Prostate gland (tissue), 2 donors: Measurements from ENCODE around the gene GUCY1A2. TPM values are rescaled to one million over a fixed set of nuclear protein-coding genes. Genes with fewer than 3 reads are reported as not detected.

ENCODE experiments used
- DNase-seq: peaks from one replicate; pipeline ENCODE4 v3.0.0-alpha.2; 2019; ENCODE audit warnings: low spot score
- H3K27ac ChIP-seq, 2 donors: fragments of 200-600 bp; sonication (generic); 2 replicates each; pipeline ENCODE4 v1.5.1; 2017 to 2019
- H3K27me3 ChIP-seq: fragments of 200-600 bp; sonication (generic); replicated peaks from 2 replicates; pipeline ENCODE4 v1.5.1; 2019; ENCODE audit not compliant: insufficient read depth
- H3K36me3 ChIP-seq, 2 donors: fragments of 200-600 bp; sonication (generic); 1 replicate in 1 of 2; 2 replicates in 1 of 2; pipeline versions ENCODE4 v1.5.1 to v1.8.1; 2017 to 2019
- H3K4me1 ChIP-seq: fragments of 200-600 bp; sonication (generic); replicated peaks from 2 replicates; pipeline ENCODE4 v1.5.1; 2019
- H3K4me3 ChIP-seq, 2 donors: fragments of 200-600 bp; sonication (generic); 2 replicates each; pipeline ENCODE4 v1.5.1; 2017 to 2019
- H3K9me3 ChIP-seq: fragments of 200-600 bp; sonication (generic); 2 replicates; pipeline ENCODE4 v1.5.1; 2017
- CTCF ChIP-seq, 4 experiments: fragments of 200-600 bp in 2 of 4; fragments of 450-650 bp in 2 of 4; sonication (generic) in 2 of 4; IDR thresholded peaks; 1 replicate in 3 of 4; 2 replicates in 1 of 4; pipeline ENCODE4 v1.5.1; 2016 to 2019; ENCODE audit warnings: antibody characterized with exemption in 4 of 4, mild to moderate bottlenecking in 2 of 4, moderate library complexity in 2 of 4
- POLR2A ChIP-seq: fragments of 450-650 bp; IDR thresholded peaks from one replicate; pipeline ENCODE4 v1.6.1; 2016; ENCODE audit warnings: antibody characterized with exemption, mild to moderate bottlenecking
- POLR2AphosphoS5 ChIP-seq: sonication (generic); formaldehyde crosslinking; IDR thresholded peaks from one replicate; pipeline ENCODE4 v1.6.1; 2017; ENCODE audit warnings: antibody characterized with exemption
- WGBS: methylation state at CpG from one replicate; pipeline ENCODE4 v1.1.5; 2018; 5-methylcytosine and 5-hydroxymethylcytosine counted together
- intact Hi-C: fragments of 100-400 bp; cut with DNase I; formaldehyde crosslinking; loops from one replicate; pipeline ENCODE4 v1.14.2; 2022
- total RNA-seq, 2 donors: library from RNA; depleted of rRNA; stranded (reverse); fragments of >200 nt; gene quantifications; one replicate each; pipeline ENCODE4 v1.1.0, GENCODE V29; 2016

GUCY1A2 gene
- total RNA-seq, 2 donors from 2014 or later = 1.2 to 15.3 TPM

- Histone ChIP-seq H3K4me1 (no peaks in the 10 kb centered on the region), H3K27me3 (no peaks in the 10 kb centered on the region), H3K36me3 (no peaks in the 10 kb centered on the region), H3K9me3 (no peaks in the 10 kb centered on the region), H3K27ac (no peak overlapping the region), H3K4me3 (no peak overlapping the region)
- intact Hi-C loops = loop anchor here (5.0 kb wide), 3 partner anchors 38 to 783 kb away; no protein-coding TSS in a partner anchor
- no peak for DNase-seq
- TF ChIP-seq CTCF (IDR thresholded peaks at IDR 0.05) = no peak
- TF ChIP-seq POLR2A = no peak
- no peak for TF ChIP-seq POLR2AphosphoS5
- 51% methylated on average over 1 of the region's 1 CpG for WGBS
These were observed 3.4 kb downstream of the GUCY1A2 start for GRCh38 chr11:107014871-107015270.

GRCh38 chr11:107011977-107012376, 6.3 kb downstream of the GUCY1A2 start:
- no peaks in the 10 kb centered on the region for H3K36me3 ChIP-seq
- no peaks in the 10 kb centered on the region for H3K27me3 ChIP-seq
- intact Hi-C loops = no loop called here
- no peak overlapping the region for H3K27ac ChIP-seq
- TF ChIP-seq CTCF (IDR thresholded peaks at IDR 0.05) (no peak), POLR2AphosphoS5 (no peak), POLR2A (no peak)
- no peaks in the 10 kb centered on the region for H3K9me3 ChIP-seq
- no peak overlapping the region for H3K4me3 ChIP-seq
- no peak for DNase-seq
- WGBS = 33% methylated on average over 2 of the region's 2 CpGs
- no peaks in the 10 kb centered on the region for H3K4me1 ChIP-seq

GRCh38 chr11:107009190-107009589, 9.1 kb downstream of the GUCY1A2 start:
- Histone ChIP-seq H3K4me1 (no peaks in the 10 kb centered on the region), H3K27ac (no peak overlapping the region), H3K27me3 (no peaks in the 10 kb centered on the region), H3K36me3 (no peaks in the 10 kb centered on the region), H3K4me3 (no peak overlapping the region), H3K9me3 (no peaks in the 10 kb centered on the region)
- WGBS = 100% methylated on average over 1 of the region's 1 CpG
- TF ChIP-seq POLR2AphosphoS5 = no peak
- no peak for TF ChIP-seq POLR2A
- TF ChIP-seq CTCF (IDR thresholded peaks at IDR 0.05) = no peak
- no peak for DNase-seq
- intact Hi-C loops = no loop called here

- no peak for DNase-seq
- WGBS = 15% methylated on average over 2 of the region's 2 CpGs
- Histone ChIP-seq H3K4me3 (no peak overlapping the region), H3K4me1 (no peaks in the 10 kb centered on the region), H3K27ac (no peak overlapping the region), H3K36me3 (no peaks in the 10 kb centered on the region), H3K27me3 (no peaks in the 10 kb centered on the region), H3K9me3 (no peaks in the 10 kb centered on the region)
- intact Hi-C loops = no loop called here
- TF ChIP-seq CTCF (IDR thresholded peaks at IDR 0.05) (no peak), POLR2AphosphoS5 (peak; percentile 47)
These were observed 12.0 kb downstream of the GUCY1A2 start for GRCh38 chr11:107006076-107006833.

GRCh38 chr11:106999196-106999595, 19.1 kb downstream of the GUCY1A2 start:
- Histone ChIP-seq H3K27me3 (no peaks in the 10 kb centered on the region), H3K4me1 (no peaks in the 10 kb centered on the region), H3K36me3 (no peaks in the 10 kb centered on the region), H3K27ac (no peak overlapping the region), H3K9me3 (no peaks in the 10 kb centered on the region), H3K4me3 (no peak overlapping the region)
- intact Hi-C loops = no loop called here
- 93% methylated on average over 1 of the region's 1 CpG for WGBS
- DNase-seq = no peak
- TF ChIP-seq POLR2A (no peak), CTCF (IDR thresholded peaks at IDR 0.05) (no peak), POLR2AphosphoS5 (no peak)
